Mesendoderm (in vitro differentiated cells): Measurements from ENCODE around the gene KIAA0825.

Experiments
- DNase-seq: peaks from one replicate; pipeline ENCODE4 v3.0.0; 2013
- H2AK5ac ChIP-seq: 2 replicates; pipeline ENCODE4 v1.6.1; 2013; ENCODE audit warnings: low read length, inconsistent platforms
- H2BK120ac ChIP-seq: 2 replicates; pipeline ENCODE4 v1.6.1; 2013; ENCODE audit warnings: low read depth, mild to moderate bottlenecking, low read length, moderate library complexity, mixed read lengths
- H2BK15ac ChIP-seq: replicated peaks from 2 replicates; pipeline ENCODE4 v1.6.1; 2013; ENCODE audit warnings: low read depth, mild to moderate bottlenecking, moderate library complexity
- H2BK5ac ChIP-seq: 2 replicates; pipeline ENCODE4 v1.6.1; 2013; ENCODE audit warnings: low read length, inconsistent platforms
- H3K18ac ChIP-seq: 2 replicates; pipeline ENCODE4 v1.6.1; 2013; ENCODE audit warnings: mild to moderate bottlenecking, low read length, mixed read lengths
- H3K23ac ChIP-seq: one replicate; pipeline ENCODE4 v1.6.1; 2013; ENCODE audit warnings: low read length
- H3K27ac ChIP-seq: 2 replicates; pipeline ENCODE4 v1.5.1; 2013; ENCODE audit warnings: low read depth, mild to moderate bottlenecking, inconsistent platforms, low read length, moderate library complexity
- H3K27me3 ChIP-seq: 2 replicates; pipeline ENCODE4 v1.6.1; 2013; ENCODE audit warnings: low read length, control low read depth, mild to moderate bottlenecking, inconsistent platforms; ENCODE audit not compliant: insufficient read depth, poor library complexity
- H3K36me3 ChIP-seq: 2 replicates; pipeline ENCODE4 v1.6.1; 2013; ENCODE audit warnings: low read length, inconsistent platforms; ENCODE audit not compliant: control insufficient read depth, insufficient read depth
- H3K4ac ChIP-seq: one replicate; pipeline ENCODE4 v1.6.1; 2013; ENCODE audit warnings: low read depth, mild to moderate bottlenecking, low read length, moderate library complexity
- H3K4me1 ChIP-seq: 2 replicates; pipeline ENCODE4 v1.6.1; 2013; ENCODE audit warnings: low read depth, low read length, inconsistent platforms; ENCODE audit not compliant: control insufficient read depth
- H3K4me2 ChIP-seq: 2 replicates; pipeline ENCODE4 v1.6.1; 2013; ENCODE audit warnings: low read length
- H3K4me3 ChIP-seq: 2 replicates; pipeline ENCODE4 v1.5.1; 2013; ENCODE audit warnings: mild to moderate bottlenecking, low read length
- H3K56ac ChIP-seq: one replicate; pipeline ENCODE4 v1.6.1; 2013; ENCODE audit warnings: low read length
- H3K79me1 ChIP-seq: 2 replicates; pipeline ENCODE4 v1.6.1; 2013; ENCODE audit warnings: low read length, inconsistent platforms
- H3K79me2 ChIP-seq: 2 replicates; pipeline ENCODE4 v1.6.1; 2013; ENCODE audit warnings: mild to moderate bottlenecking, low read length; ENCODE audit not compliant: control insufficient read depth, insufficient read depth
- H3K9ac ChIP-seq: 2 replicates; pipeline ENCODE4 v1.6.1; 2013; ENCODE audit warnings: low read length, inconsistent platforms
- H4K5ac ChIP-seq: one replicate; pipeline ENCODE4 v1.6.1; 2013; ENCODE audit warnings: low read length
- H4K8ac ChIP-seq: one replicate; pipeline ENCODE4 v1.6.1; 2013; ENCODE audit warnings: low read depth, mild to moderate bottlenecking, control low read depth, low read length, moderate library complexity
- WGBS: extraction: QIAGEN DNeasy Blood & Tissue Kit; methylation state at CpG from one replicate; pipeline ENCODE4 v1.1.7; 2013; ENCODE audit warnings: low lambda C conversion rate, missing lambda C conversion rate; ENCODE audit not compliant: insufficient coverage; ENCODE audit errors: extremely low coverage; 5-methylcytosine and 5-hydroxymethylcytosine counted together

Gene KIAA0825

DNA sequence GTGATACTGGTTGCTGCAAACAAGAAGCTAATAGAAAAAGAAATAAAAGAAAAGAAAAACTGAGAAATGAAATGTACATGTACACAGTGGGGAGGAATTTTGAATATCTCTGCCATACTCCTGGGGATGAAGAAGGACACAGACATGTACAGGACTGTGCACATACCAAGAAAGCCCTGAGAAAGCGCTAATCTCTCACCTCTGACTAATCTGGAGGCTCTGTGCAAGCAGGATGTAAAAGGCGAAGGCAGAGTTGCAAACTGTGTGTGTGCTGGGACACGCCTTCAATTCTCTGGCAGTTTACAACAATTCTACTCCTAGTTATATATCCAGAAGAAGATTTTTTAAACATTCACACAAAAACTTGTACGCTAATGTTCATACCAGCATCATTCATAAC, 211.4 kb downstream of the KIAA0825 start:
- Histone ChIP-seq H3K56ac (no peak overlapping the region), H3K4me3 (no peak overlapping the region), H4K5ac (no peak overlapping the region), H3K18ac (no peak overlapping the region), H2BK5ac (no peak overlapping the region), H3K27me3 (no peaks in the 10 kb centered on the region), H3K23ac (no peak overlapping the region), H2AK5ac (no peak overlapping the region), H3K79me2 (no peaks in the 10 kb centered on the region), H3K79me1 (no peaks in the 10 kb centered on the region), H3K36me3 (no peaks in the 10 kb centered on the region), H4K8ac (no peak overlapping the region), H3K27ac (no peak overlapping the region), H3K4me2 (no peak overlapping the region), H3K4me1 (no peaks in the 10 kb centered on the region), H2BK120ac (no peak overlapping the region), H3K4ac (no peak overlapping the region), H2BK15ac (no peak overlapping the region), H3K9ac (no peak overlapping the region)
- no peak for DNase-seq
- WGBS, result no CpG with 5 or more reads among the region's 4 CpGs

GRCh38 chr5:94403483-94403882, 214.9 kb downstream of the KIAA0825 start:
- Histone ChIP-seq H3K4ac (no peak overlapping the region), H3K27ac (no peak overlapping the region), H4K8ac (no peak overlapping the region), H2AK5ac (no peak overlapping the region), H3K56ac (peak overlapping the region; percentile 30), H3K36me3 (no peaks in the 10 kb centered on the region), H4K5ac (no peak overlapping the region), H3K27me3 (no peaks in the 10 kb centered on the region), H3K79me1 (no peaks in the 10 kb centered on the region), H3K4me3 (no peak overlapping the region), H3K4me2 (no peak overlapping the region), H2BK5ac (no peak overlapping the region), H3K4me1 (no peaks in the 10 kb centered on the region), H3K18ac (no peak overlapping the region), H3K79me2 (no peaks in the 10 kb centered on the region), H3K9ac (no peak overlapping the region), H3K23ac (no peak overlapping the region), H2BK15ac (no peak overlapping the region), H2BK120ac (no peak overlapping the region)
- no peak for DNase-seq
- WGBS, result no CpG with 5 or more reads among the region's 5 CpGs

GRCh38 chr5:94402096-94402495, 216.3 kb downstream of the KIAA0825 start:
- Histone ChIP-seq H3K56ac (no peak overlapping the region), H2BK5ac (no peak overlapping the region), H3K9ac (no peak overlapping the region), H3K18ac (no peak overlapping the region), H3K27ac (no peak overlapping the region), H3K23ac (no peak overlapping the region), H3K36me3 (no peaks in the 10 kb centered on the region), H3K4me3 (no peak overlapping the region), H3K79me1 (no peaks in the 10 kb centered on the region), H2BK120ac (no peak overlapping the region), H3K4ac (no peak overlapping the region), H4K8ac (no peak overlapping the region), H3K4me1 (no peaks in the 10 kb centered on the region), H3K27me3 (no peaks in the 10 kb centered on the region), H4K5ac (no peak overlapping the region), H2AK5ac (no peak overlapping the region), H3K79me2 (no peaks in the 10 kb centered on the region), H2BK15ac (no peak overlapping the region), H3K4me2 (no peak overlapping the region)
- no CpG with 5 or more reads among the region's 3 CpGs for whole genome bisulfite sequencing
- DNase-seq, result no peak

DNA sequence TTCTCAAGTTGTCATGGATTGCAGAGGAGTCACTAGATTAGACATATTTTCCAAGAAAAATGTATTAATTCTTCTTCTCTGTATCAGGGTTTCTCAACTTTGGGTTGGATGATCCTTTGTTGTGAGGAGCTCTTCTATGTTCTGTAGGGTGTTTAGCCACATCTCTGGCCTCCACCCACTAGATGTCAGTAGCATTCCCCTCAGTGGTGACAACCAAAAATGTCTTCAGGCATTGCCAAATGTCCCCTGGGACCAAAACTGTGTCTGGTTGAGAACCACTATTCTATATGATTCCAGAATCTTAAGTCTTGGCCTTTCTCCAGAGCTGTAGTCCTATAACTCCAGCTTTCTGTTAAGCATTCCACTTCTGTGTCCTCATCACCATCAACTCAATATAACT, 220.9 kb downstream of the KIAA0825 start:
- H3K79me2 ChIP-seq, result no peaks in the 10 kb centered on the region

DNA sequence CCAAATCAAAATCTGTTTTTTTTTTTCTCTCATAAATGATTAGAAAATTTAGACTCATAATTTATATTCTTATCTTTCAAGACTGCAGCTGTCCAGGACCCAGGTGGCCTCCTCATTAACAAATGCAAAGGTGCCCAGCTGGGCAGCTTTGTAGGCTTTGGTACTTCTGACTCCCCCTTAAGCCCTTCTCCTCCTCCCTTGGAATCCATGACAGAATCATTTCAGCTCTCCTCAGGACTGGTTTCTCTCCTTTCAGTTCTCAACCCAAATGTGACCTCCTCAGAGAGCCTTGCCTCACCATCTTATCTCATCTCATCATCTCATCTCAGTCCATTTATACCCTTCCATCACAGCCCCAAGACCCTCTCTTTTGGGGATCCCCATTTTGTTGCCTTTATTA, 221.7 kb downstream of the KIAA0825 start:
- H3K36me3 ChIP-seq, result no peaks in the 10 kb centered on the region
- H4K8ac ChIP-seq, result no peak overlapping the region
- H3K4me1 ChIP-seq, result no peaks in the 10 kb centered on the region
- no peak overlapping the region for H3K4me2 ChIP-seq
- H4K5ac ChIP-seq, result no peak overlapping the region
- H3K4me3 ChIP-seq, result no peak overlapping the region
- DNase-seq, result no peak
- H3K23ac ChIP-seq, result no peak overlapping the region
- H3K56ac ChIP-seq, result no peak overlapping the region
- no peak overlapping the region for H3K4ac ChIP-seq
- no peak overlapping the region for H3K9ac ChIP-seq
- no peak overlapping the region for H2AK5ac ChIP-seq
- H2BK120ac ChIP-seq, result no peak overlapping the region
- H3K79me1 ChIP-seq, result no peaks in the 10 kb centered on the region
- no peak overlapping the region for H2BK15ac ChIP-seq
- no peaks in the 10 kb centered on the region for H3K79me2 ChIP-seq
- H2BK5ac ChIP-seq, result no peak overlapping the region
- H3K18ac ChIP-seq, result no peak overlapping the region
- no peaks in the 10 kb centered on the region for H3K27me3 ChIP-seq
- no peak overlapping the region for H3K27ac ChIP-seq

More for the DNA sequence above, 220.9 kb downstream of the KIAA0825 start:
- Histone ChIP-seq H3K4me1 (no peaks in the 10 kb centered on the region), H3K4ac (no peak overlapping the region), H3K23ac (no peak overlapping the region), H3K4me3 (no peak overlapping the region), H2BK120ac (no peak overlapping the region), H3K36me3 (no peaks in the 10 kb centered on the region), H3K18ac (no peak overlapping the region), H3K9ac (no peak overlapping the region), H4K5ac (no peak overlapping the region), H3K4me2 (no peak overlapping the region), H3K79me1 (no peaks in the 10 kb centered on the region), H4K8ac (no peak overlapping the region), H2AK5ac (no peak overlapping the region), H2BK15ac (no peak overlapping the region), H3K27me3 (no peaks in the 10 kb centered on the region), H3K27ac (no peak overlapping the region), H3K56ac (no peak overlapping the region), H2BK5ac (no peak overlapping the region)
- peak; percentile 5 for DNase-seq

DNA sequence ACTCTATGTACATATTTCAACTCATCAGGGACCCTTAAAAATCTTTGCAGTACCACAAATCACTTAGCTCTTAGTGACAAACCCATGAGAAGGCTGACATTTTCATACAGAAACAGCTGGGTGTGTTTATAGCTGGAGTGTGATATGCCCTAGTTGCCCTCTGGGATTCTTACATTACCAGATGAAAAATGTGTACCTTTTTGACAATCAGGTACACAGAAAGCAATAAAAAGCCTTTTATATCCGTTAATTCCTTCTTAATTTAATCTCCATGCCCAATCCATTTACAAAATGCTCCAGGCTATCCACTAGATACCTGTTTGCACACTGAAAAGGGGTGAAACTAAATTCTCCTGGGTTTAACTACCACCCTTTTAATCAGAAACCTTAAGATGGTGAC, 222.9 kb downstream of the KIAA0825 start:
- H3K4me2 ChIP-seq, result no peak overlapping the region
- peaks cover 2% of the 10 kb centered on the region for H3K4me1 ChIP-seq
- H4K5ac ChIP-seq, result no peak overlapping the region
- no peaks in the 10 kb centered on the region for H3K79me1 ChIP-seq
- no peak overlapping the region for H4K8ac ChIP-seq
- H3K56ac ChIP-seq, result no peak overlapping the region
- no peak overlapping the region for H2BK120ac ChIP-seq
- no peak for DNase-seq
- H3K23ac ChIP-seq, result no peak overlapping the region
- no peak overlapping the region for H3K27ac ChIP-seq
- H3K18ac ChIP-seq, result no peak overlapping the region
- H3K36me3 ChIP-seq, result no peaks in the 10 kb centered on the region
- no peak overlapping the region for H3K4ac ChIP-seq
- no peaks in the 10 kb centered on the region for H3K79me2 ChIP-seq
- no peak overlapping the region for H3K4me3 ChIP-seq
- H3K9ac ChIP-seq, result no peak overlapping the region
- no peak overlapping the region for H2BK15ac ChIP-seq
- WGBS, result no CpG with 5 or more reads among the region's 1 CpG
- H2BK5ac ChIP-seq, result no peak overlapping the region
- no peak overlapping the region for H2AK5ac ChIP-seq
- no peaks in the 10 kb centered on the region for H3K27me3 ChIP-seq
